Activated T-helper 17 cell treated with anti-CD3 and anti-CD28 coated beads, Interleukin-2, amount 50 U/mL, for 72 hours (primary cell): Measurements from ENCODE around the gene GAN. TPM values are rescaled to one million over a fixed set of nuclear protein-coding genes. Genes with fewer than 3 reads are reported as not detected.

Experiments
- ATAC-seq: fragments of 150-1000 bp; cut with Tn5 transposase; replicated peaks from 2 replicates; pipeline ENCODE4 v1.10.0; 2021; ENCODE audit warnings: mild to moderate bottlenecking, moderate library complexity
- H3K27ac Mint-ChIP-seq: one replicate; pipeline ENCODE4 v1.8.0; 2022; ENCODE audit warnings: mixed read lengths
- H3K27me3 Mint-ChIP-seq: one replicate; pipeline ENCODE4 v1.8.0; 2022; ENCODE audit warnings: mixed read lengths
- H3K36me3 Mint-ChIP-seq: one replicate; pipeline ENCODE4 v1.8.0; 2022; ENCODE audit warnings: low read depth, mild to moderate bottlenecking, mixed read lengths
- H3K4me1 Mint-ChIP-seq: one replicate; pipeline ENCODE4 v1.8.0; 2022; ENCODE audit warnings: mixed read lengths
- H3K4me3 Mint-ChIP-seq: one replicate; pipeline ENCODE4 v1.8.0; 2022; ENCODE audit warnings: mild to moderate bottlenecking, mixed read lengths
- H3K9me3 Mint-ChIP-seq: one replicate; pipeline ENCODE4 v1.8.0; 2022; ENCODE audit warnings: mixed read lengths
- total RNA-seq, 2 donors: library from RNA; stranded (reverse); gene quantifications; one replicate each; pipeline ENCODE4 v1.2.3, GENCODE V29; 2022

The GAN gene
- total RNA-seq, 2 donors from 2014 or later = 12.6 to 23.5 TPM

DNA sequence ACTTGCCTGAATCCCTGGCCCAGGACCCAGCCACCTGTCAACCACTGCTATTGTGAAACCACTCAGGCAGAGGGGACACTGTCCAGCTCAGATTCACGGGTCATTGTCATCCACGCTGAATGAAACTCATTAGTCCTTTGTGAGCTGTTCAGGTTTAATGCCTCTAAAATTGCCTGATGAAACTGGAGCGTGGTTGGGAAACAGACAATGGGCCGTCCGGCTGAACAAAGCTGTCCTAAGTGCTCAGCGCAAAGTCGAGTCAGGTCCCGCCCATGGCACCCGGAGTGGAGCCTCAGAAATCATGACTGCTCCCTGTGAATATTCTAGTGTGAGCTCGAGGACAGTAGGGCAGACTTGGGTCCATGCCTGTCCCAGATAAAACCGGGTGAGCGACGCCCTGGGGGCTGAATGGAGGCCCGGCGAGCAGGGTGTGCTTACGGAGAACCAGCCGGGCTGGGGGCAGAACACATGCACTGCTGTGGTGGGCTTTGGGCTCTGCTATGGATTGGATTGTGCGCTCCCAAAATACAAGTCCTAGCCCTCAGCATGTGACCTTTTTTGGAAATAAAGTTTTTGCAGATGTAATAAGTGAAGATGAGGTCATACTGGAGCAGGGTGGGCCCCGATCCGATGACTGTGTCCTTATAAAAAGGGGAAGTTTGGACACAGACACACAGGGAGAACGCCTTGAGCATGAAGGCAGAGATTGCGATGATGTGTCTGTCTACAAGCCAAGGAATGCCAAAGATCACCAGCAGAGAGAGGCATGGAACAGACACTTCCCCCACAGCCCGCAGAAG is 117.0 kb downstream of the GAN start:
- Mint-ChIP-seq H3K36me3 (no peaks in the 10 kb centered on the region), H3K4me1 (peaks cover 5% of the 10 kb centered on the region), H3K4me3 (no peak overlapping the region), H3K27ac (no peak overlapping the region), H3K9me3 (no peaks in the 10 kb centered on the region), H3K27me3 (no peaks in the 10 kb centered on the region)
- ATAC-seq = no peak

GRCh38 chr16:81432937-81433557 is 118.3 kb downstream of the GAN start:
- H3K27ac Mint-ChIP-seq = no peak overlapping the region
- H3K4me1 Mint-ChIP-seq = peaks cover 5% of the 10 kb centered on the region
- ATAC-seq = no peak
- H3K9me3 Mint-ChIP-seq = no peaks in the 10 kb centered on the region
- H3K4me3 Mint-ChIP-seq = no peak overlapping the region
- no peaks in the 10 kb centered on the region for H3K27me3 Mint-ChIP-seq
- H3K36me3 Mint-ChIP-seq = no peaks in the 10 kb centered on the region

DNA sequence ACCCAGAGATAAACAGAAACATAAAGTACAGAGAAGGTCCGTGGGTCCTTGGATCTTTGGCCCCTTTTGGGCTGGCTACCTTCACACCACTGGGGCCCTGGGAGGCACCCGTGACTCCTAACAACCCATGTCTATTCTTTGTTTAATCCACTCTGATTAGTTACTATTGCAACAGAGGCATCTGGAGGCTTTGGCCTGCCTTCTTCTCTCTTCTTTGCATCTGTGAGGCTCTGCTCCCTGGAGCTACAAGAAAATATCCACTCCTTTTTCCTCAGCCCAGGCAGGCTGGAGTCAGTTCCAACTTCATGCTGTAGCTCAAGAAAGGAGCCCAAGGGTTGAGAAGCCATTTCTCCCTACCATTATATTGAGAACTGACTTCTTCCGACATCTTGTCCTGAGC is 120.3 kb downstream of the GAN start:
- no peak for ATAC-seq
- H3K4me1 Mint-ChIP-seq = peaks cover 5% of the 10 kb centered on the region
- H3K27me3 Mint-ChIP-seq = peaks cover 4% of the 10 kb centered on the region
- H3K36me3 Mint-ChIP-seq = no peaks in the 10 kb centered on the region
- H3K4me3 Mint-ChIP-seq = no peak overlapping the region
- H3K27ac Mint-ChIP-seq = no peak overlapping the region
- H3K9me3 Mint-ChIP-seq = no peaks in the 10 kb centered on the region

DNA sequence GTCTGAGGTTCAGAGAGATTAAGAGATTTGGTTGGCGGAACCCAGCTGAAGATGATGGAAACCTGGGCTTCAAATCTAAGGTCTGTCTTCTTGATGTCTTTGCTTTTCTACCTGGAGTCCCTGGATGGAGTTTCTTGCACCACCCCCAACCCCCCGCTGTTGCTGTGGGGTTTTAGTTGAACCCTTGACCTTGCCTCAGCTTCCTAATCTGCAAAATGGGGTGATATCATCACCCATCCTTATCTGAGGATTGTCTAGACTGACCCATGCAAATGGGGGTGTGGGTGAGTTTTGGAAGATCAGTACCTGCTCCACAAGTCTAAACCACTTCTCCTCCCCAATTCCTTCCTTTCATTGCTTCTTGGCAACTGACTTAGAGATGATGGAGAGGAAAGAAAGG is 120.8 kb downstream of the GAN start:
- H3K4me1 Mint-ChIP-seq = peaks cover 5% of the 10 kb centered on the region
- no peak for ATAC-seq
- peaks cover 4% of the 10 kb centered on the region for H3K27me3 Mint-ChIP-seq

GRCh38 chr16:81436386-81436785 is 121.6 kb downstream of the GAN start:
- H3K27me3 Mint-ChIP-seq = peaks cover 4% of the 10 kb centered on the region
- ATAC-seq = peak; percentile 63

More for the DNA sequence above, 120.8 kb downstream of the GAN start:
- H3K4me3 Mint-ChIP-seq = no peak overlapping the region
- no peaks in the 10 kb centered on the region for H3K9me3 Mint-ChIP-seq
- no peak overlapping the region for H3K27ac Mint-ChIP-seq
- H3K36me3 Mint-ChIP-seq = no peaks in the 10 kb centered on the region

GRCh38 chr16:81437865-81438264 is 123.1 kb downstream of the GAN start:
- Mint-ChIP-seq H3K27me3 (peaks cover 4% of the 10 kb centered on the region), H3K9me3 (no peaks in the 10 kb centered on the region), H3K27ac (peak overlapping the region; percentile 13), H3K36me3 (no peaks in the 10 kb centered on the region), H3K4me1 (peaks cover 5% of the 10 kb centered on the region), H3K4me3 (no peak overlapping the region)
- no peak for ATAC-seq

More at GRCh38 chr16:81436386-81436785, 121.6 kb downstream of the GAN start:
- H3K27ac Mint-ChIP-seq = peak overlapping the region; percentile 72
- H3K4me1 Mint-ChIP-seq = peaks cover 5% of the 10 kb centered on the region
- no peaks in the 10 kb centered on the region for H3K9me3 Mint-ChIP-seq
- no peaks in the 10 kb centered on the region for H3K36me3 Mint-ChIP-seq
- no peak overlapping the region for H3K4me3 Mint-ChIP-seq

Other genes with a start within 250 kb of the GAN start
- under 1 TPM in 1 of 2 donors, not detected in 1; 0.54 TPM for gene C16orf46, start 237.7 kb upstream of the GAN start, total RNA-seq
- gene GCSH, start 218.6 kb upstream of the GAN start, total RNA-seq = 10 to 100 TPM; 10.1 to 25.6 TPM
- gene BCO1, start 76.3 kb upstream of the GAN start, total RNA-seq = not detected
- 10 to 100 TPM; 28.5 to 57.5 TPM for gene CMIP, start 129.8 kb downstream of the GAN start, total RNA-seq